Measurements from ENCODE around the gene PRSS48. TPM values are rescaled to one million over a fixed set of nuclear protein-coding genes. Genes with fewer than 3 reads are reported as not detected.
"Not testable (repeated sequence)": the region's sequence is repeated elsewhere in the genome, so short reads cannot be mapped to it uniquely, and the experiment has no call there.

PRSS48 gene
- total RNA-seq, 1 experiment from 2014 or later, result not detected

- in situ Hi-C loops (cut with HindIII; ENCODE audit: low sequenced_read_pairs), result no loop called here
- DNase-seq (ENCODE audit: low spot score), result no peak
Observed at GRCh38 chr4:151313306-151314009, 36.5 kb downstream of the PRSS48 start.

- in situ Hi-C loops (cut with HindIII; ENCODE audit: low sequenced_read_pairs), result no loop called here
- DNase-seq (ENCODE audit: low spot score), result no peak
Observed at GRCh38 chr4:151314010-151314355, 37.0 kb downstream of the PRSS48 start.

GRCh38 chr4:151314479-151314878 is 37.5 kb downstream of the PRSS48 start:
- in situ Hi-C loops (cut with HindIII; ENCODE audit: low sequenced_read_pairs), result no loop called here
- DNase-seq (ENCODE audit: low spot score), result no peak

GRCh38 chr4:151315212-151315886 is 38.4 kb downstream of the PRSS48 start:
- in situ Hi-C loops (cut with HindIII; ENCODE audit: low sequenced_read_pairs), result no loop called here
- DNase-seq (ENCODE audit: low spot score), result peak; percentile 28

GRCh38 chr4:151316645-151317044 is 39.7 kb downstream of the PRSS48 start:
- DNase-seq (ENCODE audit: low spot score), result no peak
- in situ Hi-C loops (cut with HindIII; ENCODE audit: low sequenced_read_pairs), result no loop called here

GRCh38 chr4:151318307-151319006 is 41.5 kb downstream of the PRSS48 start:
- in situ Hi-C loops (cut with HindIII; ENCODE audit: low sequenced_read_pairs), result no loop called here
- DNase-seq (ENCODE audit: low spot score), result no peak

GRCh38 chr4:151319490-151319889 is 42.5 kb downstream of the PRSS48 start:
- no peak for DNase-seq (ENCODE audit: low spot score)

GRCh38 chr4:151321586-151321985 is 44.6 kb downstream of the PRSS48 start:
- DNase-seq (ENCODE audit: low spot score), result no peak
- in situ Hi-C loops (cut with HindIII; ENCODE audit: low sequenced_read_pairs), result no loop called here

More at GRCh38 chr4:151319490-151319889, 42.5 kb downstream of the PRSS48 start:
- in situ Hi-C loops (cut with HindIII; ENCODE audit: low sequenced_read_pairs), result no loop called here

GRCh38 chr4:151322161-151322560 is 45.2 kb downstream of the PRSS48 start:
- DNase-seq (ENCODE audit: low spot score); in situ Hi-C loops (cut with HindIII; ENCODE audit: low sequenced_read_pairs): not testable (repeated sequence)

- in situ Hi-C loops (cut with HindIII; ENCODE audit: low sequenced_read_pairs), result no loop called here
- DNase-seq (ENCODE audit: low spot score), result peak; percentile 24
Observed at GRCh38 chr4:151322570-151322969, 45.6 kb downstream of the PRSS48 start.

- DNase-seq (ENCODE audit: low spot score), result peak; percentile 37
- in situ Hi-C loops (cut with HindIII; ENCODE audit: low sequenced_read_pairs), result no loop called here
Observed at GRCh38 chr4:151323667-151324066, 46.7 kb downstream of the PRSS48 start.

- in situ Hi-C loops (cut with HindIII; ENCODE audit: low sequenced_read_pairs), result no loop called here
- DNase-seq (ENCODE audit: low spot score), result peak; percentile 46
Observed at GRCh38 chr4:151324124-151324751, 47.3 kb downstream of the PRSS48 start.

GRCh38 chr4:151324752-151325110 is 47.8 kb downstream of the PRSS48 start:
- peak; percentile 61 for DNase-seq (ENCODE audit: low spot score)
- in situ Hi-C loops (cut with HindIII; ENCODE audit: low sequenced_read_pairs), result no loop called here

- in situ Hi-C loops (cut with HindIII; ENCODE audit: low sequenced_read_pairs), result no loop called here
- DNase-seq (ENCODE audit: low spot score), result peak; percentile 73
Observed at GRCh38 chr4:151325111-151325948, 48.4 kb downstream of the PRSS48 start, which contains the start of gene SH3D19. Gene SH3D19, minus strand, starts transcription at chr4:151325605. Its CDS starts 253 bp downstream, at chr4:151325352.

- in situ Hi-C loops (cut with HindIII; ENCODE audit: low sequenced_read_pairs), result no loop called here
Observed at GRCh38 chr4:151325949-151326246, 48.9 kb downstream of the PRSS48 start.

GRCh38 chr4:151329217-151330007 is 52.5 kb downstream of the PRSS48 start:
- in situ Hi-C loops (cut with HindIII; ENCODE audit: low sequenced_read_pairs), result no loop called here
- DNase-seq (ENCODE audit: low spot score), result no peak

More at GRCh38 chr4:151325949-151326246, 48.9 kb downstream of the PRSS48 start:
- no peak for DNase-seq (ENCODE audit: low spot score)

- DNase-seq (ENCODE audit: low spot score), result no peak
- in situ Hi-C loops (cut with HindIII; ENCODE audit: low sequenced_read_pairs), result no loop called here
Observed at GRCh38 chr4:151331276-151332042, 54.5 kb downstream of the PRSS48 start.

- DNase-seq (ENCODE audit: low spot score), result no peak
- in situ Hi-C loops (cut with HindIII; ENCODE audit: low sequenced_read_pairs), result no loop called here
Observed at GRCh38 chr4:151339467-151339866, 62.5 kb downstream of the PRSS48 start.
